ENCODE results near the gene PAK4. TPM values are rescaled to one million over a fixed set of nuclear protein-coding genes. Genes with fewer than 3 reads are reported as not detected.

PAK4 gene
- total and polyA plus RNA-seq, 9 of the 15 experiments (the other 6 are each of a cell fraction or from before 2014, with no cell fraction given) = 0.21 to 33.5 (median 5.8) TPM

DNA sequence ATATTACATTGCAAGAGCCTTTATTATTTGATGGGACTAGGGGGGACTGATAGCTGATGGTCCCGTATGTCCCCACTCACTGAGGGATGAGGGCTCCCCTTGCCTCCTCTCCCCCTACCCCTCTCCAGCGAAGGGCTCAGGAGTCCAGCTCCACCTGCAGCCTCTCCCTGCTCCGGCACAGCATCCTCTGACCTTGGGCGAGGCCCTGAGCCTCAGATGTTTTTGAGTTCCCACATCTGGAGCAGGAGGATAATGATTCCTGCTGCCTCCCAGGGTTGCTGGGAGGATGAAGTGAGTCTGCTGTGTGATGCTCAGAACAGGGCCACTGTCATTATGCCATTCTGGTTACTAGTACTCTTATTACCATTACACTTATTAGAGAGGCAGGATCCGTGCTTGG, 15.0 kb downstream of the PAK4 start (continued):
- TF ChIP-seq, protein P1, sequence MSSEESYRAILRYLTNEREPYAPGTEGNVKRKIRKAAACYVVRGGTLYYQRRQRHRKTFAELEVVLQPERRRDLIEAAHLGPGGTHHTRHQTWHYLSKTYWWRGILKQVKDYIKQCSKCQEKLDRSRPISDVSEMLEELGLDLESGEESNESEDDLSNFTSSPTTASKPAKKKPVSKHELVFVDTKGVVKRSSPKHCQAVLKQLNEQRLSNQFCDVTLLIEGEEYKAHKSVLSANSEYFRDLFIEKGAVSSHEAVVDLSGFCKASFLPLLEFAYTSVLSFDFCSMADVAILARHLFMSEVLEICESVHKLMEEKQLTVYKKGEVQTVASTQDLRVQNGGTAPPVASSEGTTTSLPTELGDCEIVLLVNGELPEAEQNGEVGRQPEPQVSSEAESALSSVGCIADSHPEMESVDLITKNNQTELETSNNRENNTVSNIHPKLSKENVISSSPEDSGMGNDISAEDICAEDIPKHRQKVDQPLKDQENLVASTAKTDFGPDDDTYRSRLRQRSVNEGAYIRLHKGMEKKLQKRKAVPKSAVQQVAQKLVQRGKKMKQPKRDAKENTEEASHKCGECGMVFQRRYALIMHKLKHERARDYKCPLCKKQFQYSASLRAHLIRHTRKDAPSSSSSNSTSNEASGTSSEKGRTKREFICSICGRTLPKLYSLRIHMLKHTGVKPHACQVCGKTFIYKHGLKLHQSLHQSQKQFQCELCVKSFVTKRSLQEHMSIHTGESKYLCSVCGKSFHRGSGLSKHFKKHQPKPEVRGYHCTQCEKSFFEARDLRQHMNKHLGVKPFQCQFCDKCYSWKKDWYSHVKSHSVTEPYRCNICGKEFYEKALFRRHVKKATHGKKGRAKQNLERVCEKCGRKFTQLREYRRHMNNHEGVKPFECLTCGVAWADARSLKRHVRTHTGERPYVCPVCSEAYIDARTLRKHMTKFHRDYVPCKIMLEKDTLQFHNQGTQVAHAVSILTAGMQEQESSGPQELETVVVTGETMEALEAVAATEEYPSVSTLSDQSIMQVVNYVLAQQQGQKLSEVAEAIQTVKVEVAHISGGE (CRISPR knock-in tag; IDR thresholded peaks at IDR 0.05) = no peak
- TF ChIP-seq, protein P2, sequence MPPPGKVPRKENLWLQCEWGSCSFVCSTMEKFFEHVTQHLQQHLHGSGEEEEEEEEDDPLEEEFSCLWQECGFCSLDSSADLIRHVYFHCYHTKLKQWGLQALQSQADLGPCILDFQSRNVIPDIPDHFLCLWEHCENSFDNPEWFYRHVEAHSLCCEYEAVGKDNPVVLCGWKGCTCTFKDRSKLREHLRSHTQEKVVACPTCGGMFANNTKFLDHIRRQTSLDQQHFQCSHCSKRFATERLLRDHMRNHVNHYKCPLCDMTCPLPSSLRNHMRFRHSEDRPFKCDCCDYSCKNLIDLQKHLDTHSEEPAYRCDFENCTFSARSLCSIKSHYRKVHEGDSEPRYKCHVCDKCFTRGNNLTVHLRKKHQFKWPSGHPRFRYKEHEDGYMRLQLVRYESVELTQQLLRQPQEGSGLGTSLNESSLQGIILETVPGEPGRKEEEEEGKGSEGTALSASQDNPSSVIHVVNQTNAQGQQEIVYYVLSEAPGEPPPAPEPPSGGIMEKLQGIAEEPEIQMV (tag; conservative IDR thresholded peaks at IDR 0.05; ENCODE audit: low read depth) = no peak
- TF ChIP-seq, protein P3, sequence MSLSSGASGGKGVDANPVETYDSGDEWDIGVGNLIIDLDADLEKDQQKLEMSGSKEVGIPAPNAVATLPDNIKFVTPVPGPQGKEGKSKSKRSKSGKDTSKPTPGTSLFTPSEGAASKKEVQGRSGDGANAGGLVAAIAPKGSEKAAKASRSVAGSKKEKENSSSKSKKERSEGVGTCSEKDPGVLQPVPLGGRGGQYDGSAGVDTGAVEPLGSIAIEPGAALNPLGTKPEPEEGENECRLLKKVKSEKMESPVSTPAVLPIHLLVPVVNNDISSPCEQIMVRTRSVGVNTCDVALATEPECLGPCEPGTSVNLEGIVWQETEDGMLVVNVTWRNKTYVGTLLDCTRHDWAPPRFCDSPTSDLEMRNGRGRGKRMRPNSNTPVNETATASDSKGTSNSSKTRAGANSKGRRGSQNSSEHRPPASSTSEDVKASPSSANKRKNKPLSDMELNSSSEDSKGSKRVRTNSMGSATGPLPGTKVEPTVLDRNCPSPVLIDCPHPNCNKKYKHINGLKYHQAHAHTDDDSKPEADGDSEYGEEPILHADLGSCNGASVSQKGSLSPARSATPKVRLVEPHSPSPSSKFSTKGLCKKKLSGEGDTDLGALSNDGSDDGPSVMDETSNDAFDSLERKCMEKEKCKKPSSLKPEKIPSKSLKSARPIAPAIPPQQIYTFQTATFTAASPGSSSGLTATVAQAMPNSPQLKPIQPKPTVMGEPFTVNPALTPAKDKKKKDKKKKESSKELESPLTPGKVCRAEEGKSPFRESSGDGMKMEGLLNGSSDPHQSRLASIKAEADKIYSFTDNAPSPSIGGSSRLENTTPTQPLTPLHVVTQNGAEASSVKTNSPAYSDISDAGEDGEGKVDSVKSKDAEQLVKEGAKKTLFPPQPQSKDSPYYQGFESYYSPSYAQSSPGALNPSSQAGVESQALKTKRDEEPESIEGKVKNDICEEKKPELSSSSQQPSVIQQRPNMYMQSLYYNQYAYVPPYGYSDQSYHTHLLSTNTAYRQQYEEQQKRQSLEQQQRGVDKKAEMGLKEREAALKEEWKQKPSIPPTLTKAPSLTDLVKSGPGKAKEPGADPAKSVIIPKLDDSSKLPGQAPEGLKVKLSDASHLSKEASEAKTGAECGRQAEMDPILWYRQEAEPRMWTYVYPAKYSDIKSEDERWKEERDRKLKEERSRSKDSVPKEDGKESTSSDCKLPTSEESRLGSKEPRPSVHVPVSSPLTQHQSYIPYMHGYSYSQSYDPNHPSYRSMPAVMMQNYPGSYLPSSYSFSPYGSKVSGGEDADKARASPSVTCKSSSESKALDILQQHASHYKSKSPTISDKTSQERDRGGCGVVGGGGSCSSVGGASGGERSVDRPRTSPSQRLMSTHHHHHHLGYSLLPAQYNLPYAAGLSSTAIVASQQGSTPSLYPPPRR (CRISPR knock-in tag; IDR thresholded peaks at IDR 0.05; ENCODE audit: borderline replicate concordance) = no peak
- TF ChIP-seq TAF7 (tag; IDR thresholded peaks at IDR 0.05) = no peak
- TF ChIP-seq ZNF184 (CRISPR knock-in tag; IDR thresholded peaks at IDR 0.05) = no peak
- no peak for TF ChIP-seq TEAD1 (CRISPR knock-in tag; IDR thresholded peaks at IDR 0.05)
- no peak for TF ChIP-seq RFX5 (IDR thresholded peaks at IDR 0.05; ENCODE audit: low read depth, low read length)
- no peak for TF ChIP-seq TAL1 (IDR thresholded peaks at IDR 0.05)
